Fibroblast of the conjunctiva (primary cell): ENCODE data around the gene GLYR1.

Source experiments
- DNase-seq: peaks from one replicate; pipeline ENCODE4 v3.0.0-alpha.2; 2010; ENCODE audit warnings: low read depth

Gene GLYR1

GRCh38 chr16:4879049-4879448 lies 32.0 kb upstream of the GLYR1 start:
- DNase-seq: no peak

GRCh38 chr16:4877380-4877685 lies 30.2 kb upstream of the GLYR1 start:
- no peak for DNase-seq

- no peak for DNase-seq
Measured at GRCh38 chr16:4876646-4877379, 29.7 kb upstream of the GLYR1 start.

- no peak for DNase-seq
Measured at GRCh38 chr16:4874666-4875065, 27.6 kb upstream of the GLYR1 start.

GRCh38 chr16:4873091-4873490 lies 26.0 kb upstream of the GLYR1 start:
- no peak for DNase-seq

GRCh38 chr16:4871071-4871470 lies 24.0 kb upstream of the GLYR1 start:
- no peak for DNase-seq

- DNase-seq: no peak
Measured at GRCh38 chr16:4870138-4870671, 23.1 kb upstream of the GLYR1 start.

- no peak for DNase-seq
Measured at GRCh38 chr16:4869147-4869805, 22.2 kb upstream of the GLYR1 start.

- no peak for DNase-seq
Measured at GRCh38 chr16:4868535-4868934, 21.4 kb upstream of the GLYR1 start.

GRCh38 chr16:4868026-4868425 lies 20.9 kb upstream of the GLYR1 start:
- DNase-seq: no peak

GRCh38 chr16:4866586-4866985 lies 19.5 kb upstream of the GLYR1 start:
- no peak for DNase-seq

GRCh38 chr16:4865231-4865860 lies 18.3 kb upstream of the GLYR1 start:
- no peak for DNase-seq

GRCh38 chr16:4864728-4865127 lies 17.6 kb upstream of the GLYR1 start:
- no peak for DNase-seq

GRCh38 chr16:4862639-4863038 lies 15.6 kb upstream of the GLYR1 start:
- no peak for DNase-seq

GRCh38 chr16:4860727-4861342 lies 13.7 kb upstream of the GLYR1 start:
- DNase-seq: no peak

- DNase-seq: no peak
Measured at GRCh38 chr16:4859900-4860255, 12.8 kb upstream of the GLYR1 start.

- DNase-seq: no peak
Measured at GRCh38 chr16:4859190-4859899, 12.3 kb upstream of the GLYR1 start.

- no peak for DNase-seq
Measured at GRCh38 chr16:4855804-4856203, 8.7 kb upstream of the GLYR1 start.

GRCh38 chr16:4855371-4855770 lies 8.3 kb upstream of the GLYR1 start:
- no peak for DNase-seq

GRCh38 chr16:4852221-4852872 lies 5.3 kb upstream of the GLYR1 start:
- no peak for DNase-seq

- no peak for DNase-seq
Measured at GRCh38 chr16:4850211-4850610, 3.1 kb upstream of the GLYR1 start.
